WERI-Rb-1 (cell line): ENCODE data around the gene ITCH.
"Not testable (repeated sequence)": the region's sequence is repeated elsewhere in the genome, so short reads cannot be mapped to it uniquely, and the experiment has no call there.

Experiments
- DNase-seq: peaks from one replicate; pipeline ENCODE4 v3.0.0-alpha.2; 2020
- H3K27ac ChIP-seq: fragments of 250-450 bp; sonication (Bioruptor Pico); 2 replicates; pipeline ENCODE4 v1.5.1; 2020; ENCODE audit warnings: mild to moderate bottlenecking, moderate library complexity
- H3K27me3 ChIP-seq: fragments of 250-450 bp; sonication (Bioruptor Pico); 2 replicates; pipeline ENCODE4 v1.5.1; 2021; ENCODE audit warnings: mild to moderate bottlenecking, low read depth, moderate library complexity; ENCODE audit not compliant: insufficient read depth, severe bottlenecking
- H3K36me3 ChIP-seq: fragments of 250-450 bp; sonication (Bioruptor Pico); 2 replicates; pipeline ENCODE4 v1.5.1; 2020; ENCODE audit warnings: mild to moderate bottlenecking, moderate library complexity
- H3K4me3 ChIP-seq: 2 replicates; pipeline ENCODE4 v1.5.1; 2011; ENCODE audit warnings: low read depth, mild to moderate bottlenecking, control low read depth, low read length
- H3K9me3 ChIP-seq: fragments of 250-450 bp; sonication (Bioruptor Pico); 2 replicates; pipeline ENCODE4 v1.5.1; 2021; ENCODE audit warnings: mild to moderate bottlenecking, moderate library complexity; ENCODE audit not compliant: severe bottlenecking
- TF ChIP-seq, protein P1 (sequence below): IDR thresholded peaks from 2 replicates; pipeline ENCODE4 v1.5.1; 2011; ENCODE audit warnings: low read depth, mild to moderate bottlenecking, control low read depth, inconsistent platforms, low read length

Gene ITCH

DNA sequence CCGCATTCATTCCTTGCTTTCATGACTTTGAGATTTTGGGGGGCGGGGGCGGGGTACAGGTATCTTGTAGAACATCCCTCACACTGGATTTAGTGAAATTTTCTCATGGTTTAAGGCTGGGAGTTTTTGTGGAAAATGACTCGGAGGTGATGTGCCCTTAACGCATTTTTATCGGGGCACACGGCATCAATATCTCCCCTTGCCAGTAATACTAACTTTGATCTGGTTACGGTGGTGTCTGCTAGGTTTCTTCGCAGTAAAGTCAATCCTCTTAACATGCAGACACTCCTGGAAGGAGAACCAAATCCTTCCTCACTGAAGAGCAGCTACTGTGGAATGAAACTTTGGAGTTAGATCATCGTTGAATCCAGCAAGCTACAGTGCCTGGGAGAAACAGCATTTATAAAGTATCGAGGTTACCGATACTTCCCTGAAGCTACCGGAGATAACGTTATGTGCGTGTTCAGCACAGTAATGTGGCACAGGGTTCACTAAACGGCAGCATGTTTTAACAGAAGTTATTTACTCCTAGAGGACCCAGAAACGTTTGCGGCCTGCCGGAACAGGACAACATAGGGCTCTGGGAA lies 151.9 kb downstream of the ITCH start:
- DNase-seq, result no peak
- no peak overlapping the region for H3K27ac ChIP-seq
- TF ChIP-seq, protein P1, sequence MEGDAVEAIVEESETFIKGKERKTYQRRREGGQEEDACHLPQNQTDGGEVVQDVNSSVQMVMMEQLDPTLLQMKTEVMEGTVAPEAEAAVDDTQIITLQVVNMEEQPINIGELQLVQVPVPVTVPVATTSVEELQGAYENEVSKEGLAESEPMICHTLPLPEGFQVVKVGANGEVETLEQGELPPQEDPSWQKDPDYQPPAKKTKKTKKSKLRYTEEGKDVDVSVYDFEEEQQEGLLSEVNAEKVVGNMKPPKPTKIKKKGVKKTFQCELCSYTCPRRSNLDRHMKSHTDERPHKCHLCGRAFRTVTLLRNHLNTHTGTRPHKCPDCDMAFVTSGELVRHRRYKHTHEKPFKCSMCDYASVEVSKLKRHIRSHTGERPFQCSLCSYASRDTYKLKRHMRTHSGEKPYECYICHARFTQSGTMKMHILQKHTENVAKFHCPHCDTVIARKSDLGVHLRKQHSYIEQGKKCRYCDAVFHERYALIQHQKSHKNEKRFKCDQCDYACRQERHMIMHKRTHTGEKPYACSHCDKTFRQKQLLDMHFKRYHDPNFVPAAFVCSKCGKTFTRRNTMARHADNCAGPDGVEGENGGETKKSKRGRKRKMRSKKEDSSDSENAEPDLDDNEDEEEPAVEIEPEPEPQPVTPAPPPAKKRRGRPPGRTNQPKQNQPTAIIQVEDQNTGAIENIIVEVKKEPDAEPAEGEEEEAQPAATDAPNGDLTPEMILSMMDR, result no peak
- H3K36me3 ChIP-seq, result peaks cover 12% of the 10 kb centered on the region
- peak overlapping the region; percentile 70 for H3K4me3 ChIP-seq
- no peaks in the 10 kb centered on the region for H3K9me3 ChIP-seq
- H3K27me3 ChIP-seq, result no peaks in the 10 kb centered on the region

DNA sequence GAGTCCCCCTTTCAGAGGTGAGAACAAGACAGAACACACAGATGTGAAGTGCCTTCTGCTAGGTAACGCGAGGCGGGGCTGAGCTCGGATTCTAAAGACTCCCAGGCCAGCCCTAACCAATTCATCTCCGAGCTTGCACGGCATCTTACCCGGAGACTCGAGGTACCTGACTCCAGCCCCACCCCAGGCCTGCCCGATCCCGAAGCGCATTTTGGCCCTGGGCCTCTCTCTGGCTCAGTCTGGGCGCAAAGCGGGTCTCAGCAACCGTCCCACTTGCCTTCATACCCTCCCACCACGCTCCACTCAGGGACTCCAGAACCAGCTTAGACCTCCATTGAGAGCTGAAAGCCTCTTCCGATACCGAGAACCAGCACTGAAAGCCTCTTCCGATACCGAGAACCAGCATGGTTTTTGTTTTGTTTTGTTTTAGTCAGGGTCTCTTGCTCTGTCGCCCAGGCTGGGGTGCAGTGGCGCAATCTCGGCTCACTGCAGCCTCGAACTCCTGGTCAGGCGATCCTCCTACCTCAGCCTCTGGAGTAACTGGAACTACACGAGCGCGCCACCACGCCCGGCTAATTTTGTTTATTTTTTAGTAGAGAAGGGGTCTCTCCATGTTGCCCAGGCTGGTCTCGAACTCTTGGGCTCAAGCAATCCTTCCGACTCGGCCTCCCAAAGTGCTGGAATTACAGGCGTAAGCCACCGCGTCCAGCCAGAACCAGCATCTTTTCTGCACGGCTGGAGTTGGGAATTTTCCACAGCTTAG lies 152.6 kb downstream of the ITCH start:
- peak overlapping the region; percentile 70 for H3K4me3 ChIP-seq
- peak overlapping the region; percentile 95 for H3K27ac ChIP-seq
- TF ChIP-seq, protein P1, result no peak
- peaks cover 16% of the 10 kb centered on the region for H3K36me3 ChIP-seq
- peak; percentile 67 for DNase-seq
- H3K27me3 ChIP-seq, result no peaks in the 10 kb centered on the region
- no peaks in the 10 kb centered on the region for H3K9me3 ChIP-seq

DNA sequence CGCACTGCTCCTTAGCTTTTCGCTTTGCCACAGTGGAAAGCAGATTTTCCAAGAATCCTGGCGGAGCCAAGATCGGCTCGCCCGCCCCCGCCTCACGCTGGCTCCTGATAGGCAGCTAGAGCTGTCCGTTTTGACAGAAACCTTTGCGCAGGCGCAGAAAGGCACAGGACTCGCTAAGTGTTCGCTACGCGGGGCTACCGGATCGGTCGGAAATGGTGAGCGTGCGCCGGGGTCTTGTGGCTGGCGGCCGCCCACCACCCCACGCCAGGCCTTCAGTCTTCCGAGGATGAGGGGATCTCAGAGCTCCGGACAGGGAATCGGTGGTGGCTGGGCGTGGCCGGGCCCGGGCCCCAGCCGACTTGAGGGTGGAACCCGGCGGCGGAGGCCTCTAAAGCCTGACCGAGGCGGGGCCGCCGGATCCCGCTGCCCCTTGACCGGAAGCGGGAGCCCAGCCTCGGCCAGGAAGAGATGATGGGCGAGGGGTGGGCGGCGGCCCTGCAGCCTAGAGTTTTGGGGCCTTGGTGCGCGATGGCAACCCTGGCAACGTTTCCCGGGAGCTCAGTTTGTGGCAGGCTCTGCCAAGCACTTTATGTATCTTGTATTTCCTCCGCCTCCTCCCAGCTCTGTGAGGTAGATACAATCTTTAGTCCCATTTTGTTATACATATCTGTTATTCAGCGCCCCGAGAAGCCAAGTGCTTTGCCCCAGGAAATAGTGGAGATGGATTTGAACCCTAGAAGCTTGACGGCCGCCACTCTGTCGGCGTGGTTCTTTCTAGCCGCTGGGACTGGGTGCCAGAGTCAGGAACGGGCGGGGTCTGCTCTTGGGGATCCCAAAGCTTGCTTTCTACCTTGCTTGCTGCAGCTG lies 153.4 kb downstream of the ITCH start, which contains the start of gene DYNLRB1:
TSS of gene DYNLRB1 (plus strand) at position 176 of the 867 bp plus-strand sequence. CDS start at position 213, 37 bp downstream.
- Histone ChIP-seq H3K27ac (peak within 1 kb of the TSS; percentile 95), H3K36me3 (peaks cover 16% of the 10 kb centered on the region), H3K4me3 (peak within 1 kb of the TSS; percentile 70), H3K27me3 (no peaks in the 10 kb centered on the region), H3K9me3 (no peaks in the 10 kb centered on the region)
- TF ChIP-seq, protein P1, result no peak
- DNase-seq, result peak; percentile 97

DNA sequence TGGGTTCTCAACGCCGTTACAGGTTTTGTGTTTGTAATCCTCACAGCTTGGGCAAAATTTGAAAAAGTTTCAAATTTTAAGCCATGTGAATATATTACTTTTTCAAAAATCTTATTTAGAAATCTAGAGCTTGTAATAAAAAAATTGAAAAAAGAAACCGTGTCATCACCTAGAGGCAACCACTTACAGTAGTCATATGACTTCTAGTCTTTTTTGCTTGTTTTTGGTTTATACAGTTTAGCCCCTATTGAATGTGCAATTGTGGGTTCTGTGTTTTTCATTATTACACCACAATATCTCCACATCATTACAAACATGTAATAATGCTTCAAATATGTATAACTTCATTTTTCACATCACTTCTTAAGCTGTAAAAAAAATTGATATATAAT lies 154.0 kb downstream of the ITCH start:
- no peaks in the 10 kb centered on the region for H3K27me3 ChIP-seq
- no peak for DNase-seq
- peak overlapping the region; percentile 70 for H3K4me3 ChIP-seq
- no peaks in the 10 kb centered on the region for H3K9me3 ChIP-seq
- TF ChIP-seq, protein P1, result no peak
- H3K27ac ChIP-seq, result peak overlapping the region; percentile 95
- H3K36me3 ChIP-seq, result peaks cover 16% of the 10 kb centered on the region

DNA sequence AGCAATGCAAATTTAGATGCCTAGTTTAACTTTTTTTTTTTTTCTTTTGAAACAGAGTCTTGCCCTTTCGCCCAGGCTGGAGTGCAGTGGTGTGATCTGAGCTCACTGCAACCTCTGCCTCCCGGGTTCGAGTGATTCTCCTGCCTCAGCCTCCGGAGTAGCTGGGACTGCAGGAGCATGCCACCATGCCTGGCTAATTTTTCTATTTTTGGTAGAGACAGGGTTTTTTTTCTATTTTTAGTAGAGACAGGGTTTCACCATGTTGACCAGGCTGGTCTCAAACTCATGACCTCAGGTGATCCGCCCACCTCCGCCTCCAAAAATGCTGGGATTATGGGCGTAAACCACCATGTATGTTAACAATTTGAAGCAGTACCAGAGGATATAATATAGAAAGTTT lies 155.8 kb downstream of the ITCH start:
- not testable (repeated sequence) for H3K9me3 ChIP-seq, H3K27me3 ChIP-seq, DNase-seq, H3K4me3 ChIP-seq, H3K27ac ChIP-seq
- H3K36me3 ChIP-seq, result peaks cover 16% of the 10 kb centered on the region

DNA sequence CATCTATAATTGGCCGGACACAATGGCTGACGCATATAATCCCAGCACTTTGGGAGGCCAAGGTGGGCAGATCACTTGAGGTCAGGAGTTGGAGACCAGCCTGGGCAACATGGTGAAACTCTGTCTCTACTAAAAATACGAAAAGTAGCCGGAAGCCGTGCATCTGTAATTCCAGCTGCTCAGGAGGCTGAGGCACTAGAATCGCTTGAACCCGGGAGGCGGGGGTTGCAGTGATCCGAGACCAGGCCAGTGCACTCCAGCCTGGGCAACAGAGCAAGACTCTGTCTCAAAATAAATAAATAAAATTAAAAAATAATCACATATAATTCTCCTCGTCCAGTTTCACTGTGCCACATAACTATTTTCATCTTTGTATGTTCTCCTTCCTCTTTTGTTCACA lies 156.8 kb downstream of the ITCH start:
- peaks cover 16% of the 10 kb centered on the region for H3K36me3 ChIP-seq
- not testable (repeated sequence) for H3K27me3 ChIP-seq, DNase-seq, H3K27ac ChIP-seq, H3K4me3 ChIP-seq, H3K9me3 ChIP-seq
